ENCODE results near the gene CNGA3. TPM values are rescaled to one million over a fixed set of nuclear protein-coding genes. Genes with fewer than 3 reads are reported as not detected.

Gene CNGA3
- total and polyA plus RNA-seq, 2 donors (not counting 1 experiment from before 2014, with no cell fraction given), result under 0.01 TPM; not detected in 1

DNA sequence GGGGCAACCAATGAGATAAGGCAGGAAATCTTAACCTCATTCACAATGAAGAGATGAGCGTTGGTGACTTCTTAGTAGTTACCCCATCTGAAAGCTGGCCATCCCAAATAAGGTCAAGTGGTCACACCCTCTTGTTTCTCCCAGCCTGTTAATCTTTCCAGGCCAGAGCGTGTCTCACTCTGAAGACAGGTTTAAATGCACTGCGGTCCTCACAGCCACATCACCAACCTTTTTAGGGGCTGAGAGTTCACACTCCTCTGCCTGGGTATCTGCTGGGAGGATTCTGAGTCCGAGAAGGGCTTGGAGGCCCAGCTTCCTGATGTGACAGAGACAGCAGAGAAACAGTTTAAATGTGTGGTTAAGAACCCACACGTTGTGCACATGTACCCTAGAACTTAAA is 13.3 kb upstream of the CNGA3 start:
- TF ChIP-seq CTCF (conservative IDR thresholded peaks at IDR 0.05 in 1 of 2, IDR thresholded peaks at IDR 0.05 in 1 of 2; ENCODE audit: low read depth in 1 of 2, low read length in 2 of 2) (no peak), EZH2 (IDR thresholded peaks at IDR 0.05; ENCODE audit: low read length, missing control alignments) (no peak)
- H3K4me1 ChIP-seq (ENCODE audit: control insufficient read depth, extremely low read depth, insufficient read depth, low read length), result peaks cover 2% of the 10 kb centered on the region
- no peak overlapping the region for H3K4me3 ChIP-seq (replicated peaks in 1 of 4; ENCODE audit: control extremely low read depth in 1 of 4, insufficient read depth in 1 of 4, low read depth in 3 of 4, low read length in 4 of 4)
- no peak overlapping the region for H3K27ac ChIP-seq (ENCODE audit: insufficient read depth, low read length)
- H3K4me2 ChIP-seq (ENCODE audit: extremely low read depth, insufficient read depth, low read length), result no peak overlapping the region
- H3K36me3 ChIP-seq (ENCODE audit: control insufficient read depth, insufficient read depth, low read length), result no peaks in the 10 kb centered on the region
- H3K27me3 ChIP-seq (ENCODE audit: control insufficient read depth, insufficient read depth, low read length), result no peaks in the 10 kb centered on the region
- H3K79me2 ChIP-seq (ENCODE audit: control insufficient read depth, insufficient read depth, low read length), result no peaks in the 10 kb centered on the region
- H3K9me3 ChIP-seq (ENCODE audit: control insufficient read depth, insufficient read depth, low read depth, low read length), result no peaks in the 10 kb centered on the region
- H2AFZ ChIP-seq (ENCODE audit: low read length), result no peak overlapping the region
- no peaks in the 10 kb centered on the region for H4K20me1 ChIP-seq (ENCODE audit: control insufficient read depth, extremely low read depth, insufficient read depth, low read length)
- no peak overlapping the region for H3K9ac ChIP-seq (ENCODE audit: insufficient read depth, low read length)
- DNase-seq (ENCODE audit: low read depth in 2 of 2), result no peak

GRCh38 chr2:98333922-98334321 is 12.3 kb upstream of the CNGA3 start:
- Histone ChIP-seq H3K36me3 (ENCODE audit: control insufficient read depth, insufficient read depth, low read length) (no peaks in the 10 kb centered on the region), H3K79me2 (ENCODE audit: control insufficient read depth, insufficient read depth, low read length) (no peaks in the 10 kb centered on the region), H3K9ac (ENCODE audit: insufficient read depth, low read length) (no peak overlapping the region), H3K4me2 (ENCODE audit: extremely low read depth, insufficient read depth, low read length) (peak overlapping the region; percentile 59), H3K9me3 (ENCODE audit: control insufficient read depth, insufficient read depth, low read depth, low read length) (no peaks in the 10 kb centered on the region), H3K4me3 (replicated peaks in 1 of 4; ENCODE audit: control extremely low read depth in 1 of 4, insufficient read depth in 1 of 4, low read depth in 3 of 4, low read length in 4 of 4) (no peak overlapping the region), H3K4me1 (ENCODE audit: control insufficient read depth, extremely low read depth, insufficient read depth, low read length) (peaks cover 2% of the 10 kb centered on the region), H2AFZ (ENCODE audit: low read length) (no peak overlapping the region), H3K27ac (ENCODE audit: insufficient read depth, low read length) (peak overlapping the region; percentile 60), H4K20me1 (ENCODE audit: control insufficient read depth, extremely low read depth, insufficient read depth, low read length) (no peaks in the 10 kb centered on the region), H3K27me3 (ENCODE audit: control insufficient read depth, insufficient read depth, low read length) (no peaks in the 10 kb centered on the region)
- TF ChIP-seq CTCF (conservative IDR thresholded peaks at IDR 0.05 in 1 of 2, IDR thresholded peaks at IDR 0.05 in 1 of 2; ENCODE audit: low read depth in 1 of 2, low read length in 2 of 2) (no peak), EZH2 (IDR thresholded peaks at IDR 0.05; ENCODE audit: low read length, missing control alignments) (no peak)
- DNase-seq (ENCODE audit: low read depth in 2 of 2), result peak; percentile 1 to 33

GRCh38 chr2:98334439-98335078 is 11.7 kb upstream of the CNGA3 start:
- H4K20me1 ChIP-seq (ENCODE audit: control insufficient read depth, extremely low read depth, insufficient read depth, low read length), result no peaks in the 10 kb centered on the region
- peaks cover 2% of the 10 kb centered on the region for H3K4me1 ChIP-seq (ENCODE audit: control insufficient read depth, extremely low read depth, insufficient read depth, low read length)
- peak overlapping the region in 1 of 4 experiments; percentile 5 for H3K4me3 ChIP-seq (replicated peaks in 1 of 4; ENCODE audit: control extremely low read depth in 1 of 4, insufficient read depth in 1 of 4, low read depth in 3 of 4, low read length in 4 of 4)
- DNase-seq (ENCODE audit: low read depth in 2 of 2), result peak; percentile 82 to 94
- TF ChIP-seq CTCF (conservative IDR thresholded peaks at IDR 0.05 in 1 of 2, IDR thresholded peaks at IDR 0.05 in 1 of 2; ENCODE audit: low read depth in 1 of 2, low read length in 2 of 2) (no peak), EZH2 (IDR thresholded peaks at IDR 0.05; ENCODE audit: low read length, missing control alignments) (no peak)
- H3K9ac ChIP-seq (ENCODE audit: insufficient read depth, low read length), result no peak overlapping the region
- H3K27ac ChIP-seq (ENCODE audit: insufficient read depth, low read length), result peak overlapping the region; percentile 60
- H3K36me3 ChIP-seq (ENCODE audit: control insufficient read depth, insufficient read depth, low read length), result no peaks in the 10 kb centered on the region
- peak overlapping the region; percentile 55 for H3K4me2 ChIP-seq (ENCODE audit: extremely low read depth, insufficient read depth, low read length)
- no peaks in the 10 kb centered on the region for H3K79me2 ChIP-seq (ENCODE audit: control insufficient read depth, insufficient read depth, low read length)
- H3K9me3 ChIP-seq (ENCODE audit: control insufficient read depth, insufficient read depth, low read depth, low read length), result no peaks in the 10 kb centered on the region
- no peak overlapping the region for H2AFZ ChIP-seq (ENCODE audit: low read length)
- no peaks in the 10 kb centered on the region for H3K27me3 ChIP-seq (ENCODE audit: control insufficient read depth, insufficient read depth, low read length)

Data from fibroblast of lung (primary cell).